ENCODE measurements around the gene CHCHD3.

- TF ChIP-seq CTCF (IDR thresholded peaks at IDR 0.05): no peak
- TF ChIP-seq CHD2 (IDR thresholded peaks at IDR 0.05; ENCODE audit: low read length, partially characterized antibody): no peak
- TF ChIP-seq REST (IDR thresholded peaks at IDR 0.05): no peak
- no peak for TF ChIP-seq GATA3 (IDR thresholded peaks at IDR 0.05; ENCODE audit: borderline replicate concordance)
- TF ChIP-seq POLR2A (IDR thresholded peaks at IDR 0.05; ENCODE audit: low read length): no peak
- no peak for TF ChIP-seq SMC3 (IDR thresholded peaks at IDR 0.05)
- TF ChIP-seq, protein P1, sequence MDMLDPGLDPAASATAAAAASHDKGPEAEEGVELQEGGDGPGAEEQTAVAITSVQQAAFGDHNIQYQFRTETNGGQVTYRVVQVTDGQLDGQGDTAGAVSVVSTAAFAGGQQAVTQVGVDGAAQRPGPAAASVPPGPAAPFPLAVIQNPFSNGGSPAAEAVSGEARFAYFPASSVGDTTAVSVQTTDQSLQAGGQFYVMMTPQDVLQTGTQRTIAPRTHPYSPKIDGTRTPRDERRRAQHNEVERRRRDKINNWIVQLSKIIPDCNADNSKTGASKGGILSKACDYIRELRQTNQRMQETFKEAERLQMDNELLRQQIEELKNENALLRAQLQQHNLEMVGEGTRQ (IDR thresholded peaks at IDR 0.05): no peak
- TF ChIP-seq JUN (IDR thresholded peaks at IDR 0.05): no peak
- no peak for TF ChIP-seq CHD4 (IDR thresholded peaks at IDR 0.05; ENCODE audit: borderline replicate concordance)
- no peak for TF ChIP-seq MYC (IDR thresholded peaks at IDR 0.05; ENCODE audit: borderline replicate concordance, low read length)
- no peak for TF ChIP-seq NR3C1 (IDR thresholded peaks at IDR 0.05)
Observed at GRCh38 chr7:133022661-133023060, 59.2 kb downstream of the CHCHD3 start.
